Measurements from ENCODE around the gene MPRIP. TPM values are rescaled to one million over a fixed set of nuclear protein-coding genes. Genes with fewer than 3 reads are reported as not detected.

The MPRIP gene
- total and polyA plus RNA-seq, 2 of the 13 experiments (the other 11 are each of a cell fraction or from before 2014, with no cell fraction given): 50.2 to 52.4 TPM

GRCh38 chr17:17204041-17204591 is 161.9 kb downstream of the MPRIP start:
- Histone ChIP-seq H3K4me2 (ENCODE audit: low read depth, low read length) (peak overlapping the region; percentile 98), H3K4me1 (ENCODE audit: insufficient read depth, low read length) (peaks cover 38% of the 10 kb centered on the region), H3K79me2 (ENCODE audit: insufficient read depth, low read length) (peaks cover 23% of the 10 kb centered on the region), H3K27me3 (ENCODE audit: control insufficient read depth in 1 of 2, insufficient read depth in 2 of 2, low read length in 2 of 2) (no peaks in the 10 kb centered on the region; a peak in 1 of 5 replicates), H4K20me1 (ENCODE audit: insufficient read depth, low read length) (no peaks in the 10 kb centered on the region), H3K4me3 (replicated peaks in 1 of 3; ENCODE audit: insufficient read depth in 1 of 3, low read depth in 2 of 3, low read length in 3 of 3) (peak overlapping the region; percentile 75 to 85 (median 80); a peak in 5 of 6 replicates), H3K27ac (ENCODE audit: extremely low read length, insufficient read depth, low read length) (no peak overlapping the region), H2AFZ (ENCODE audit: low read length) (no peak overlapping the region), H3K9me3 (ENCODE audit: low read length) (no peaks in the 10 kb centered on the region), H3K9ac (ENCODE audit: insufficient read depth, low read depth, low read length) (peak overlapping the region; percentile 88), H3K36me3 (replicated peaks in 1 of 2; ENCODE audit: control insufficient read depth in 1 of 2, insufficient read depth in 2 of 2, low read length in 2 of 2) (peaks cover 13 to 22% of the 10 kb centered on the region in 2 experiments; a peak in 4 of 5 replicates)
- 94% methylated on average over 13 of the region's 15 CpGs for WGBS (ENCODE audit: low lambda C conversion rate)
- BruUV-seq (replicated peaks): no TSS peak
- CTCF ChIA-PET (ENCODE audit: low intra/inter-chr PET ratio, low total read pairs): no interaction called here
- TF ChIP-seq ZNF781 (CRISPR knock-in tag; IDR thresholded peaks at IDR 0.05; ENCODE audit: borderline replicate concordance, not compliant biosample characterization): no peak
- TF ChIP-seq AGO2 (optimal IDR thresholded peaks at IDR 0.05; ENCODE audit: low read depth, low read length): peak; percentile 19
- in situ Hi-C loops (cut with HindIII; ENCODE audit: extremely low pct_ligation_motif_present, low pct_unique_long_range_greater_than_20kb): no loop called here
- POLR2A ChIA-PET: no interaction called here
- ATAC-seq (no peak), DNase-seq (ENCODE audit: low spot score) (no peak), FAIRE-seq (no peak)
- intact Hi-C loops (cut with micrococcal nuclease; ENCODE audit: unreplicated experiment): loop anchor here (10.0 kb wide), 1 partner anchor 111 kb away; no protein-coding TSS in a partner anchor

GRCh38 chr17:17204635-17205231 is 162.5 kb downstream of the MPRIP start:
- CTCF ChIA-PET (ENCODE audit: low intra/inter-chr PET ratio, low total read pairs): no interaction called here
- no peaks in the 10 kb centered on the region; a peak in 1 of 5 replicates for H3K27me3 ChIP-seq (ENCODE audit: control insufficient read depth in 1 of 2, insufficient read depth in 2 of 2, low read length in 2 of 2)
- no peak for ATAC-seq

More at GRCh38 chr17:17204635-17205231, 162.5 kb downstream of the MPRIP start:
- Histone ChIP-seq H3K4me2 (ENCODE audit: low read depth, low read length) (peak overlapping the region; percentile 98), H2AFZ (ENCODE audit: low read length) (no peak overlapping the region), H3K9me3 (ENCODE audit: low read length) (no peaks in the 10 kb centered on the region), H3K9ac (ENCODE audit: insufficient read depth, low read depth, low read length) (peak overlapping the region; percentile 88), H3K4me1 (ENCODE audit: insufficient read depth, low read length) (peaks cover 38% of the 10 kb centered on the region), H3K4me3 (replicated peaks in 1 of 3; ENCODE audit: insufficient read depth in 1 of 3, low read depth in 2 of 3, low read length in 3 of 3) (peak overlapping the region; percentile 75 to 85 (median 80)), H3K27ac (ENCODE audit: extremely low read length, insufficient read depth, low read length) (no peak overlapping the region), H3K36me3 (replicated peaks in 1 of 2; ENCODE audit: control insufficient read depth in 1 of 2, insufficient read depth in 2 of 2, low read length in 2 of 2) (peaks cover 13 to 22% of the 10 kb centered on the region in 2 experiments; a peak in 4 of 5 replicates), H4K20me1 (ENCODE audit: insufficient read depth, low read length) (no peaks in the 10 kb centered on the region), H3K79me2 (ENCODE audit: insufficient read depth, low read length) (peaks cover 23% of the 10 kb centered on the region)
- WGBS (ENCODE audit: low lambda C conversion rate): 33% methylated on average over 6 of the region's 14 CpGs
- TF ChIP-seq CREB3 (CRISPR knock-in tag; IDR thresholded peaks at IDR 0.05) (no peak), ZNF333 (CRISPR knock-in tag; IDR thresholded peaks at IDR 0.05; ENCODE audit: borderline replicate concordance) (no peak), RFX5 (IDR thresholded peaks at IDR 0.05; ENCODE audit: low read depth, low read length) (no peak), MTF2 (CRISPR knock-in tag; IDR thresholded peaks at IDR 0.05; ENCODE audit: borderline replicate concordance) (0 out of 2 replicates have a peak, but pooled peaks have one; percentile 8), GATAD2A (CRISPR knock-in tag; IDR thresholded peaks at IDR 0.05) (no peak), FOXC1 (CRISPR knock-in tag; IDR thresholded peaks at IDR 0.05; ENCODE audit: borderline replicate concordance) (0 out of 2 replicates have a peak, but pooled peaks have one; percentile 21), EEA1 (CRISPR knock-in tag; IDR thresholded peaks at IDR 0.05; ENCODE audit: borderline replicate concordance) (0 out of 2 replicates have a peak, but pooled peaks have one; percentile 6), MNT (IDR thresholded peaks at IDR 0.05) (peak; percentile 88), BHLHE40 (IDR thresholded peaks at IDR 0.05; ENCODE audit: low read length) (0 out of 2 replicates have a peak, but pooled peaks have one; percentile 8), LCORL (IDR thresholded peaks at IDR 0.05) (no peak), LCORL (CRISPR knock-in tag; IDR thresholded peaks at IDR 0.05) (0 out of 2 replicates have a peak, but pooled peaks have one; percentile 14)
- BruUV-seq (replicated peaks): no TSS peak
- POLR2A ChIA-PET: no interaction called here
- intact Hi-C loops (cut with micrococcal nuclease; ENCODE audit: unreplicated experiment): loop anchor here (10.0 kb wide), 1 partner anchor 110 kb away; no protein-coding TSS in a partner anchor
- in situ Hi-C loops (cut with HindIII; ENCODE audit: extremely low pct_ligation_motif_present, low pct_unique_long_range_greater_than_20kb): no loop called here
- DNase-seq (ENCODE audit: low spot score): no peak
- no peak for FAIRE-seq
